Stimulated activated CD8-positive, alpha-beta memory T cell treated with anti-CD3 and anti-CD28 coated beads, Interleukin-12 subunit alpha, Interleukin-12 subunit beta, amount 100 ng/mL, for 4 hours (primary cell): ENCODE data around the gene HOXA3.

Experiments
- DNase-seq: peaks from one replicate; pipeline ENCODE4 v3.0.0-alpha.2; 2020; ENCODE audit warnings: low read depth

The HOXA3 gene

GRCh38 chr7:27165996-27166530 is 13.7 kb upstream of the HOXA3 start:
- no peak for DNase-seq

- no peak for DNase-seq
Measured at GRCh38 chr7:27165089-27165995, 13.0 kb upstream of the HOXA3 start, which contains the start of gene HOXA9. HOXA9 (minus strand) TSS chr7:27165537; CDS start chr7:27165457, 80 bp downstream.

GRCh38 chr7:27164367-27165088 is 12.1 kb upstream of the HOXA3 start:
- DNase-seq = no peak

GRCh38 chr7:27164045-27164366 is 11.6 kb upstream of the HOXA3 start:
- no peak for DNase-seq

GRCh38 chr7:27163288-27164044 is 11.1 kb upstream of the HOXA3 start:
- DNase-seq = no peak

GRCh38 chr7:27162561-27163287 is 10.3 kb upstream of the HOXA3 start:
- DNase-seq = no peak

- no peak for DNase-seq
Measured at GRCh38 chr7:27161721-27162560, 9.6 kb upstream of the HOXA3 start.

GRCh38 chr7:27161214-27161720 is 8.9 kb upstream of the HOXA3 start:
- DNase-seq = no peak

- peak; percentile 72 for DNase-seq
Measured at GRCh38 chr7:27160546-27161213, 8.3 kb upstream of the HOXA3 start.

- DNase-seq = no peak
Measured at GRCh38 chr7:27160145-27160545, 7.8 kb upstream of the HOXA3 start.

GRCh38 chr7:27159266-27160144 is 7.1 kb upstream of the HOXA3 start:
- no peak for DNase-seq

GRCh38 chr7:27158436-27159265 is 6.3 kb upstream of the HOXA3 start:
- DNase-seq = no peak

GRCh38 chr7:27157702-27158431 is 5.5 kb upstream of the HOXA3 start:
- no peak for DNase-seq

GRCh38 chr7:27156916-27157701 is 4.7 kb upstream of the HOXA3 start:
- no peak for DNase-seq

- DNase-seq = no peak
Measured at GRCh38 chr7:27156508-27156898, 4.1 kb upstream of the HOXA3 start, which contains the start of gene HOXA7. HOXA7 (minus strand) TSS chr7:27156675; CDS start chr7:27156545, 130 bp downstream.

GRCh38 chr7:27155816-27156507 is 3.6 kb upstream of the HOXA3 start:
- no peak for DNase-seq
